HepG2 (cell line): ENCODE data around the gene STK32B. TPM values are rescaled to one million over a fixed set of nuclear protein-coding genes. Genes with fewer than 3 reads are reported as not detected.

ENCODE experiments used
- ATAC-seq: fragments of 200-7000 bp; cut with Tn5 transposase; 3 replicates; pipeline ENCODE4 v1.9.1; 2020; ENCODE audit warnings: mild to moderate bottlenecking, moderate library complexity
- BruUV-seq: library from RNA; stranded (reverse); fragments of 400-500 nt; replicated peaks from 2 replicates; lab custom pipeline; 2021; lab: Mats Ljungman, UMichigan
- CTCF ChIA-PET: fragments of 300-600 bp; formaldehyde crosslinking; extraction: SDS; loops from one replicate; lab custom pipeline; 2021; ENCODE audit warnings: low total read pairs, inconsistent platforms, low intra/inter-chr PET ratio; lab: Yijun Ruan, JAX
- POLR2A ChIA-PET: fragments of 350-600 bp; sonication (Branson Sonifier 250); formaldehyde crosslinking; loops from one replicate; lab custom pipeline; 2020; ENCODE audit warnings: antibody characterized with exemption, inconsistent platforms; lab: Yijun Ruan, JAX
- DNase-seq: peaks from one replicate; pipeline ENCODE4 v3.0.0-alpha.2; 2015; ENCODE audit warnings: low spot score
- FAIRE-seq: peaks from 3 replicates; lab custom pipeline; 2011; peaks lifted over from hg19 to GRCh38; lab: Jason Lieb, UNC
- H2AFZ ChIP-seq: one replicate; pipeline ENCODE4 v1.6.1; 2011; ENCODE audit warnings: low read length, inconsistent platforms
- H3K27ac ChIP-seq: fragments of 300-600 bp; 3 replicates; pipeline ENCODE4 v1.8.0; 2011; ENCODE audit warnings: mixed run types, mild to moderate bottlenecking, mixed read lengths, low read length, inconsistent platforms; ENCODE audit not compliant: insufficient read depth; ENCODE audit errors: extremely low read length
- H3K27me3 ChIP-seq, 2 experiments: fragments of 200-600 bp in 1 of 2; 2 replicates in 1 of 2; 3 replicates in 1 of 2; pipeline versions ENCODE4 v1.6.0 to v1.8.0; 2011; ENCODE audit warnings: low read length in 2 of 2, mild to moderate bottlenecking in 2 of 2, moderate library complexity in 2 of 2, inconsistent platforms in 1 of 2; ENCODE audit not compliant: insufficient read depth in 2 of 2, control insufficient read depth in 1 of 2
- H3K36me3 ChIP-seq, 2 experiments: fragments of 200-600 bp in 1 of 2; replicated peaks in 1 of 2; 2 replicates in 1 of 2; 3 replicates in 1 of 2; pipeline versions ENCODE4 v1.5.1 to v1.8.0; 2011; ENCODE audit warnings: low read length in 2 of 2, inconsistent platforms in 1 of 2; ENCODE audit not compliant: insufficient read depth in 2 of 2, control insufficient read depth in 1 of 2
- H3K4me1 ChIP-seq: 2 replicates; pipeline ENCODE4 v1.5.1; 2012; ENCODE audit warnings: low read length, inconsistent platforms; ENCODE audit not compliant: insufficient read depth
- H3K4me2 ChIP-seq: 2 replicates; pipeline ENCODE4 v1.6.0; 2011; ENCODE audit warnings: low read depth, low read length, inconsistent platforms
- H3K4me3 ChIP-seq, 3 experiments: fragments of 200-600 bp in 1 of 3; sonication (generic), shearing (Covaris generic) in 1 of 3; replicated peaks in 1 of 3; 2 replicates each; pipeline ENCODE4 v1.5.1; 2011 to 2016; ENCODE audit warnings: low read length in 3 of 3, inconsistent platforms in 2 of 3, low read depth in 2 of 3, mild to moderate bottlenecking in 2 of 3, control low read depth in 1 of 3, mixed read lengths in 1 of 3; ENCODE audit not compliant: insufficient read depth in 1 of 3
- H3K79me2 ChIP-seq: one replicate; pipeline ENCODE4 v1.6.1; 2011; ENCODE audit warnings: low read length, inconsistent platforms; ENCODE audit not compliant: insufficient read depth
- H3K9ac ChIP-seq: 2 replicates; pipeline ENCODE4 v1.6.0; 2011; ENCODE audit warnings: mild to moderate bottlenecking, low read depth, low read length, inconsistent platforms; ENCODE audit not compliant: insufficient read depth
- H3K9me3 ChIP-seq: 2 replicates; pipeline ENCODE4 v1.5.1; 2012; ENCODE audit warnings: mild to moderate bottlenecking, low read length
- H4K20me1 ChIP-seq: 2 replicates; pipeline ENCODE4 v1.6.0; 2011; ENCODE audit warnings: inconsistent platforms, mild to moderate bottlenecking, low read length, moderate library complexity; ENCODE audit not compliant: insufficient read depth
- AGO1 ChIP-seq: fragments of 200-400 bp; formaldehyde crosslinking; IDR thresholded peaks from 2 replicates; pipeline ENCODE4 v1.6.1; 2017; ENCODE audit warnings: mild to moderate bottlenecking, low read depth, low read length, moderate library complexity; ENCODE audit not compliant: poor library complexity, severe bottlenecking
- ETS1 ChIP-seq: sonication (generic); formaldehyde crosslinking; IDR thresholded peaks from 2 replicates; pipeline ENCODE4 v1.4.0; 2020; ENCODE audit warnings: missing genetic modification reagents
- MXD4 ChIP-seq: IDR thresholded peaks from 2 replicates; pipeline ENCODE4 v1.6.1; 2016; ENCODE audit warnings: mild to moderate bottlenecking, missing biosample characterization, missing genetic modification reagents
- NFATC3 ChIP-seq: sonication (generic); formaldehyde crosslinking; IDR thresholded peaks from 2 replicates; pipeline ENCODE4 v1.5.1; 2020; ENCODE audit warnings: mild to moderate bottlenecking, missing genetic modification reagents
- NFKBIZ ChIP-seq: IDR thresholded peaks from 2 replicates; pipeline ENCODE4 v1.6.1; 2018; ENCODE audit warnings: missing genetic modification reagents, missing compliant biosample characterization
- SOX6 ChIP-seq, 2 experiments: fragments of 450-650 bp in 1 of 2; sonication (generic) in 1 of 2; formaldehyde crosslinking in 1 of 2; IDR thresholded peaks; 2 replicates each; pipeline versions ENCODE4 v1.4.0 to v1.6.1; 2017 to 2020; ENCODE audit warnings: antibody characterized with exemption in 1 of 2, mild to moderate bottlenecking in 1 of 2, missing genetic modification reagents in 1 of 2
- SP4 ChIP-seq: sonication (generic); formaldehyde crosslinking; IDR thresholded peaks from 2 replicates; pipeline ENCODE4 v1.8.1; 2023; ENCODE audit warnings: mild to moderate bottlenecking, missing genetic modification reagents
- ZNF160 ChIP-seq: sonication (generic); formaldehyde crosslinking; IDR thresholded peaks from 2 replicates; pipeline ENCODE4 v1.8.0; 2022; ENCODE audit warnings: mild to moderate bottlenecking, inconsistent platforms, missing genetic modification reagents
- ZNF569 ChIP-seq: sonication (generic); formaldehyde crosslinking; IDR thresholded peaks from 2 replicates; pipeline ENCODE4 v1.5.0; 2020; ENCODE audit warnings: mild to moderate bottlenecking, missing genetic modification reagents, moderate library complexity, borderline replicate concordance
- ZNF572 ChIP-seq: sonication (generic); formaldehyde crosslinking; IDR thresholded peaks from 2 replicates; pipeline ENCODE4 v1.5.1; 2020; ENCODE audit warnings: mild to moderate bottlenecking, missing genetic modification reagents
- ZNF709 ChIP-seq: sonication (generic); formaldehyde crosslinking; IDR thresholded peaks from 2 replicates; pipeline ENCODE4 v1.5.0; 2020; ENCODE audit warnings: mild to moderate bottlenecking, missing genetic modification reagents
- ZSCAN29 ChIP-seq: sonication (generic); formaldehyde crosslinking; conservative IDR thresholded peaks from 2 replicates; pipeline ENCODE4 v1.4.0; 2020; ENCODE audit warnings: mild to moderate bottlenecking, missing genetic modification reagents
- WGBS: methylation state at CpG from one replicate; pipeline ENCODE4 v1.1.6; 2017; ENCODE audit warnings: low lambda C conversion rate; 5-methylcytosine and 5-hydroxymethylcytosine counted together
- in situ Hi-C: cut with HindIII; loops from 2 replicates; pipeline ENCODE4 v1.10.0; 2017; ENCODE audit warnings: low pct_unique_long_range_greater_than_20kb; ENCODE audit not compliant: extremely low pct_ligation_motif_present
- intact Hi-C: fragments of 100-400 bp; cut with micrococcal nuclease; formaldehyde crosslinking; loops from one replicate; pipeline ENCODE4 v1.10.0; 2022; ENCODE audit not compliant: unreplicated experiment
- polyA plus RNA-seq, 8 experiments: library from polyadenylated mRNA; depleted of rRNA in 3 of 8; stranded (reverse) in 7 of 8; unstranded in 1 of 8; fragments of >200 nt; fragmentation: Illumina TruSeq in 4 of 8; extraction: Trizol in 4 of 8; gene quantifications; 2 replicates each; pipeline versions ENCODE4 v1.2.1 to v1.2.3, GENCODE V29; 2011 to 2016; ENCODE audit warnings: low read depth in 4 of 8, missing spikeins in 1 of 8, mixed read lengths in 1 of 8; ENCODE audit not compliant: insufficient read depth in 1 of 8
- total RNA-seq, 5 experiments: library from RNA; depleted of rRNA; stranded (reverse); fragments of >200 nt; fragmentation: Illumina TruSeq; extraction: Trizol; gene quantifications; 2 replicates each; pipeline ENCODE4 v1.2.3, GENCODE V29; 2016; ENCODE audit warnings: low read depth in 1 of 5
- TF ChIP-seq, protein P1 (sequence below): sonication (generic); formaldehyde crosslinking; IDR thresholded peaks from 2 replicates; pipeline ENCODE4 v1.9.0; 2021; ENCODE audit warnings: missing genetic modification reagents, borderline replicate concordance

Gene STK32B
- total and polyA plus RNA-seq, 2 of the 13 experiments (the other 11 are each of a cell fraction or from before 2014, with no cell fraction given): not detected

GRCh38 chr4:5541169-5541568, 489.9 kb downstream of the STK32B start (continued):
- TF ChIP-seq ETS1 (CRISPR knock-in tag) (no peak), ZNF569 (CRISPR knock-in tag) (no peak), AGO1 (no peak), ZSCAN29 (CRISPR knock-in tag) (no peak), SP4 (CRISPR knock-in tag) (no peak)

GRCh38 chr4:5543681-5544080, 492.4 kb downstream of the STK32B start:
- Histone ChIP-seq H3K27ac (no peak overlapping the region), H3K36me3 (no peaks in the 10 kb centered on the region), H3K79me2 (no peaks in the 10 kb centered on the region), H3K27me3 (peaks cover 1 to 3% of the 10 kb centered on the region in 2 experiments; a peak in 2 of 5 replicates), H3K9me3 (peaks cover 11% of the 10 kb centered on the region; the same call in 1 of the 2 replicates), H2AFZ (no peak overlapping the region), H4K20me1 (no peaks in the 10 kb centered on the region), H3K4me2 (no peak overlapping the region), H3K9ac (no peak overlapping the region), H3K4me1 (peaks cover 16% of the 10 kb centered on the region), H3K4me3 (no peak overlapping the region)
- FAIRE-seq (no peak), ATAC-seq (no peak), DNase-seq (no peak)
- in situ Hi-C loops (no loop called here), intact Hi-C loops (no loop called here)
- TF ChIP-seq MXD4: no peak
- TF ChIP-seq SOX6 (IDR thresholded peaks at IDR 0.05): no peak
- TF ChIP-seq SOX6 (CRISPR knock-in tag; IDR thresholded peaks at IDR 0.05): no peak
- TF ChIP-seq ZNF572 (CRISPR knock-in tag): no peak
- TF ChIP-seq NFKBIZ (CRISPR knock-in tag): no peak
- TF ChIP-seq, protein P1, sequence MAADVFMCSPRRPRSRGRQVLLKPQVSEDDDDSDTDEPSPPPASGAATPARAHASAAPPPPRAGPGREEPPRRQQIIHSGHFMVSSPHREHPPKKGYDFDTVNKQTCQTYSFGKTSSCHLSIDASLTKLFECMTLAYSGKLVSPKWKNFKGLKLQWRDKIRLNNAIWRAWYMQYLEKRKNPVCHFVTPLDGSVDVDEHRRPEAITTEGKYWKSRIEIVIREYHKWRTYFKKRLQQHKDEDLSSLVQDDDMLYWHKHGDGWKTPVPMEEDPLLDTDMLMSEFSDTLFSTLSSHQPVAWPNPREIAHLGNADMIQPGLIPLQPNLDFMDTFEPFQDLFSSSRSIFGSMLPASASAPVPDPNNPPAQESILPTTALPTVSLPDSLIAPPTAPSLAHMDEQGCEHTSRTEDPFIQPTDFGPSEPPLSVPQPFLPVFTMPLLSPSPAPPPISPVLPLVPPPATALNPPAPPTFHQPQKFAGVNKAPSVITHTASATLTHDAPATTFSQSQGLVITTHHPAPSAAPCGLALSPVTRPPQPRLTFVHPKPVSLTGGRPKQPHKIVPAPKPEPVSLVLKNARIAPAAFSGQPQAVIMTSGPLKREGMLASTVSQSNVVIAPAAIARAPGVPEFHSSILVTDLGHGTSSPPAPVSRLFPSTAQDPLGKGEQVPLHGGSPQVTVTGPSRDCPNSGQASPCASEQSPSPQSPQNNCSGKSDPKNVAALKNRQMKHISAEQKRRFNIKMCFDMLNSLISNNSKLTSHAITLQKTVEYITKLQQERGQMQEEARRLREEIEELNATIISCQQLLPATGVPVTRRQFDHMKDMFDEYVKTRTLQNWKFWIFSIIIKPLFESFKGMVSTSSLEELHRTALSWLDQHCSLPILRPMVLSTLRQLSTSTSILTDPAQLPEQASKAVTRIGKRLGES (CRISPR knock-in tag): no peak
- TF ChIP-seq NFATC3 (CRISPR knock-in tag): no peak
- no peak for TF ChIP-seq ZNF160 (CRISPR knock-in tag)
- TF ChIP-seq ZNF709: no peak
- ChIA-PET CTCF (no interaction called here), POLR2A (no interaction called here)
- BruUV-seq: no TSS peak
- 7% methylated on average over 8 of the region's 8 CpGs for WGBS
